B cell (primary cell): ENCODE measurements around the gene PTGES2.

Source experiments
- CTCF ChIP-seq: fragments of 200-600 bp; IDR thresholded peaks from one replicate; pipeline ENCODE4 v1.8.0; 2022; ENCODE audit warnings: antibody characterized with exemption, mild to moderate bottlenecking
- EZH2 ChIP-seq: IDR thresholded peaks from 2 replicates; pipeline ENCODE4 v1.6.1; 2012; ENCODE audit warnings: borderline replicate concordance, low read depth, mild to moderate bottlenecking, moderate library complexity, low read length; ENCODE audit not compliant: insufficient read depth, poor library complexity, severe bottlenecking

- TF ChIP-seq CTCF (no peak), EZH2 (no peak)
These were observed 2.5 kb downstream of the PTGES2 start for GRCh38 chr9:128124873-128125579.
